Gastrocnemius medialis (tissue), 4 donors: Measurements from ENCODE around the gene SLC25A12.

Source experiments
- CTCF ChIP-seq, 5 experiments: fragments of 450-650 bp in 3 of 5; fragments of 200-600 bp in 2 of 5; sonication (generic) in 2 of 5; IDR thresholded peaks in 4 of 5; conservative IDR thresholded peaks in 1 of 5; 1 replicate in 4 of 5; 2 replicates in 1 of 5; pipeline ENCODE4 v1.5.1; 2016 to 2019; ENCODE audit warnings: antibody characterized with exemption in 5 of 5, mild to moderate bottlenecking in 3 of 5, moderate library complexity in 3 of 5
- POLR2A ChIP-seq, 2 donors: fragments of 450-650 bp; IDR thresholded peaks; one replicate each; pipeline ENCODE4 v1.6.1; 2017; ENCODE audit warnings: antibody characterized with exemption in 2 of 2, mild to moderate bottlenecking in 2 of 2, moderate library complexity in 2 of 2

- no peak for TF ChIP-seq CTCF (IDR thresholded peaks at IDR 0.05 in 4 of 5, conservative IDR thresholded peaks at IDR 0.05 in 1 of 5)
- no peak for TF ChIP-seq POLR2A (IDR thresholded peaks at IDR 0.05)
These were observed 4.7 kb downstream of the SLC25A12 start for GRCh38 chr2:171889333-171889732.
